ENCODE data around the gene SPEM3. TPM values are rescaled to one million over a fixed set of nuclear protein-coding genes. Genes with fewer than 3 reads are reported as not detected.

SPEM3 gene
- total RNA-seq, 1 donor = not detected

DNA sequence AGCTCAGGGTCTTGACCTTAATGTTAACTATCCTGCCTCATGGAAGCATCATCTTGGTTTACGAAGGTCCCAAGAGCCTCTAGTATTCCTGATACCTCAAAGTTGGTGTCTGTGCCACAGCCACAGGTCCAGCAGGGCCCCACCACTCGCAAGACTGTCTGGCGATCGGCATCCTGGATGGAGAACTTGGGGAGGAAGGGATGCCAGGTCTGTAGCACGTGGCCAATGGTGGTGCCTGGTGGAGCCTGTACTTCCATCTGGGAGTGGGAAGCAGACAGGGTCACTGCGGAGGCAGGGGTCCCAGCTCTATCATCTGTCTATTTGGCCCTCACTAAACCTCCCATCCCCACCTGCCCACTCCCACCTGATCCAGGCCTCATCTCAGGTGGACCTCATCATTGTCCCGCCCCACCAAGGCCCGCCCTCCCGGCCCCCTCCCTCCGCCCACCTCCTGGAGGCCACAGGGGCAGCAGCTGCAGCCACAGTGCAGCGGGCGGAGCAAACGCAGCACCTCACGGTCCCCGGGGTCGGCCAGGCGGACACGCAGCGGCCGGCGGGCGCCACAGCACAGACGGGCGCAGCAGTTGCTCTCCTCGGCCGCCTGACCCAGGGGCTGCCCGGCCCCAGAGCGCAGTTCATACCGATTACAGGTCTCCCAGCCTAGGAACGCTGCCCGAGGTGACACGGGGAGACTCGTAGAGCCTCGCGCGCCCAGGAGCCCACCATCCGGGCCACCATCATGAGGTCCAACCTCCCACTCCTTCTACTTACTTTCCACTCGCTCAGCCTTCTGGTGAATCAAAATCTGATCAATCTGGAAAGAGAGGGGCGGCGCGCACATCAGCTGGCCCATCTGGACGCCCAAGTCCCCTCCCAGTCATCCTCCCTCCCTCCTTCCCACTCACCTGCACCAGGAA, 35.7 kb upstream of the SPEM3 start:
- Histone ChIP-seq H3K4me1 (ENCODE audit: insufficient read depth, low read length) (peaks cover 11% of the 10 kb centered on the region), H3K4me3 (ENCODE audit: insufficient read depth, low read length) (peak overlapping the region; percentile 85), H3K27ac (ENCODE audit: low read depth, low read length) (no peak overlapping the region), H3K27me3 (ENCODE audit: insufficient read depth, low read length) (no peaks in the 10 kb centered on the region), H3K4me2 (ENCODE audit: insufficient read depth, low read length) (peak overlapping the region; percentile 95), H3K36me3 (ENCODE audit: insufficient read depth, low read length) (peaks cover 37% of the 10 kb centered on the region), H2AFZ (ENCODE audit: low read length) (no peak overlapping the region), H3K79me2 (ENCODE audit: insufficient read depth, low read length) (peaks cover 7% of the 10 kb centered on the region), H3K9me3 (ENCODE audit: low read depth, low read length) (no peaks in the 10 kb centered on the region), H4K20me1 (ENCODE audit: insufficient read depth, low read length) (peaks cover 2% of the 10 kb centered on the region)
- TF ChIP-seq, protein P1, sequence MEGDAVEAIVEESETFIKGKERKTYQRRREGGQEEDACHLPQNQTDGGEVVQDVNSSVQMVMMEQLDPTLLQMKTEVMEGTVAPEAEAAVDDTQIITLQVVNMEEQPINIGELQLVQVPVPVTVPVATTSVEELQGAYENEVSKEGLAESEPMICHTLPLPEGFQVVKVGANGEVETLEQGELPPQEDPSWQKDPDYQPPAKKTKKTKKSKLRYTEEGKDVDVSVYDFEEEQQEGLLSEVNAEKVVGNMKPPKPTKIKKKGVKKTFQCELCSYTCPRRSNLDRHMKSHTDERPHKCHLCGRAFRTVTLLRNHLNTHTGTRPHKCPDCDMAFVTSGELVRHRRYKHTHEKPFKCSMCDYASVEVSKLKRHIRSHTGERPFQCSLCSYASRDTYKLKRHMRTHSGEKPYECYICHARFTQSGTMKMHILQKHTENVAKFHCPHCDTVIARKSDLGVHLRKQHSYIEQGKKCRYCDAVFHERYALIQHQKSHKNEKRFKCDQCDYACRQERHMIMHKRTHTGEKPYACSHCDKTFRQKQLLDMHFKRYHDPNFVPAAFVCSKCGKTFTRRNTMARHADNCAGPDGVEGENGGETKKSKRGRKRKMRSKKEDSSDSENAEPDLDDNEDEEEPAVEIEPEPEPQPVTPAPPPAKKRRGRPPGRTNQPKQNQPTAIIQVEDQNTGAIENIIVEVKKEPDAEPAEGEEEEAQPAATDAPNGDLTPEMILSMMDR (IDR thresholded peaks at IDR 0.05; ENCODE audit: extremely low read depth, low read depth, low read length) = no peak
- DNase-seq (ENCODE audit: insufficient read length, low spot score, missing footprints) = peak; percentile 80

DNA sequence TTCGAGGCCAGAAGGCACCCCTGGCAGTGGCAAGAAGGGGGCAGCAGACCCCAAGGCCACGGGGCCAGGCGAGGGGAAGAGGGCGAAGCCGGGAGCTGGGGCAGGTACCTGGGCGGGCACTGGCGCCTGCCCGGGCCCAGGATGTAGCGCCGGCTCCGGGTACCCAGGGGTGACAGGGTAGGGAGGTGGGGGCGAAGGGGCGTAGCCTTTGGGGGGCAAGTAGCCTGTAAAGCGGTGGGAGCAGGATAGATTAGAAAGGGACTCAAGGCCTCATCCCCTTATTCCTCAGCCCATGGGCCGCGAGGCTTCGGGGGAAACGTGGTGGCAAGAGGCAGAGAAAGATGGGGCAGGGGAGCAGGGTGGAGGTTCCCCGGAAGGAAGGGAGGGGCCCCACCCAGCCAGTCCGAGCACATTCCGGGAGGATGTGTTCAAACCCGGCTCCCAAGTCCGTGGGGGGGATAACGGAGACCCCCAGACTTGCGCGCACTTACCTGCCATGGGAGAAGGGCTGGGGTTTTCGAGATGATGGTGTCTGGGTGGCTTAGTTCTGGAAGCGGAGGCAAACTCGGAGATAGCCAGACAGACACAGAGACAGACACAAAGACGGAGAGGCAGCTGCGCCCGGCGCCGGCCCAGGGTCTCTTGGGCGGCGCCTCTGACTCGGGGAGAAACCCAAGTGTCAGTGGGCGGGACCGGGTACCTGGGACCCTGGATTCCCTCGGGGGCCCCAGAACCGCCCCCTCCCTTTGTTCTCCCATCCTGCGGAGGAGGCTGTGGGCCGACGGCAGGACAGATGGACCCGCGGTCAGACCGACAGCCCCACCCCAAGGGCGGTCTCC, 34.8 kb upstream of the SPEM3 start:
- H3K79me2 ChIP-seq (ENCODE audit: insufficient read depth, low read length) = peaks cover 7% of the 10 kb centered on the region
- DNase-seq (ENCODE audit: insufficient read length, low spot score, missing footprints) = peak; percentile 96
- peaks cover 11% of the 10 kb centered on the region for H3K4me1 ChIP-seq (ENCODE audit: insufficient read depth, low read length)
- peak overlapping the region; percentile 89 for H2AFZ ChIP-seq (ENCODE audit: low read length)
- H4K20me1 ChIP-seq (ENCODE audit: insufficient read depth, low read length) = peaks cover under 1% of the 10 kb centered on the region
- H3K4me2 ChIP-seq (ENCODE audit: insufficient read depth, low read length) = peak overlapping the region; percentile 95
- H3K27me3 ChIP-seq (ENCODE audit: insufficient read depth, low read length) = no peaks in the 10 kb centered on the region
- peak overlapping the region; percentile 41 for H3K27ac ChIP-seq (ENCODE audit: low read depth, low read length)
- peak overlapping the region; percentile 85 for H3K4me3 ChIP-seq (ENCODE audit: insufficient read depth, low read length)
- H3K9me3 ChIP-seq (ENCODE audit: low read depth, low read length) = no peaks in the 10 kb centered on the region
- H3K36me3 ChIP-seq (ENCODE audit: insufficient read depth, low read length) = peaks cover 36% of the 10 kb centered on the region
- TF ChIP-seq, protein P1 (IDR thresholded peaks at IDR 0.05; ENCODE audit: extremely low read depth, low read depth, low read length) = peak; percentile 5

DNA sequence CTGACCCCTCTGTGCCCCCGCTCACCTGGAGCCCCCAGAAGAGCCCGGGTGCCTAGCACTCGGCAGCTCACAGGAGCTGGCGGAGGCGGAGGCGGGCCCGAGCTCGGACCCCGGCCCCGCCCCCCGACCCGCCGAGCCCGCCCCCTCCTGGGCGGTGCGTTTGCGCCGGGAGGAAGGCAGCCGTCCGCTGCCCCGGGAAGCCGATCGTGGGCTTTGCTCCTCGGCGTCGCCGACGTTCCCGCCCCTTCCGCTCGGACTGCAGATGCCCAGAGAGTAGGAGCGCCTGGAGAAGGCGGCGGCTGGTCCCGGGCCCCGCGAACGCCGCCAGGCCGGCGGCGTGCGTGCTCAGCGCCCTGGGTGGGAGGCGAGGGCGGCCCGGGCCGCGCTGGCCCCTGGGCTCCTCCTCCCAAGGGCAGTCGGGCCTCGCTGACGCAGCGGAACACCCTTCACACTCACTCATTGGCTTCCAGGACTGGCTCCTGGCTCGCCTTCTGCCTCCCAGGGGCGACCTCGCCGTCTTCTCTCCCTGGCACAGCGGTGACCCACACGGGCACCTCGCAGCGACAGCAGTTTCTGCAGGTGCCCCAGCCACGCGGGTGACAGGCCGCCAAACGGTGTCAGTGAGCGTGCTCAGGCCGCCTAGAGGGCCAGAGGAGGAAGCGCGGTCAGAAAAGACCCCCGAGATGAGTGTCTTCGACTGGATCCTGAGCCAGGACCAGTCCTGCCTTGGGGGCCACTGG, 34.0 kb upstream of the SPEM3 start, which contains the start of gene PLSCR3:
TSS of gene PLSCR3 (minus strand) at position 74 of the 740 bp plus-strand sequence. CDS start 415 bp downstream, outside the sequence.
- peak within 1 kb of the TSS; percentile 85 for H3K27ac ChIP-seq (ENCODE audit: low read depth, low read length)
- peak within 1 kb of the TSS; percentile 95 for H3K4me2 ChIP-seq (ENCODE audit: insufficient read depth, low read length)
- no peaks in the 10 kb centered on the region for H3K9me3 ChIP-seq (ENCODE audit: low read depth, low read length)
- peaks cover 28% of the 10 kb centered on the region for H3K36me3 ChIP-seq (ENCODE audit: insufficient read depth, low read length)
- peak within 1 kb of the TSS; percentile 96 for H2AFZ ChIP-seq (ENCODE audit: low read length)
- DNase-seq (ENCODE audit: insufficient read length, low spot score, missing footprints) = peak; percentile 100
- H3K4me3 ChIP-seq (ENCODE audit: insufficient read depth, low read length) = peak within 1 kb of the TSS; percentile 85
- H3K79me2 ChIP-seq (ENCODE audit: insufficient read depth, low read length) = peaks cover 7% of the 10 kb centered on the region
- TF ChIP-seq, protein P1 (IDR thresholded peaks at IDR 0.05; ENCODE audit: extremely low read depth, low read depth, low read length) = peak; percentile 25
- no peaks in the 10 kb centered on the region for H3K27me3 ChIP-seq (ENCODE audit: insufficient read depth, low read length)
- H3K4me1 ChIP-seq (ENCODE audit: insufficient read depth, low read length) = peaks cover 11% of the 10 kb centered on the region
- H4K20me1 ChIP-seq (ENCODE audit: insufficient read depth, low read length) = no peaks in the 10 kb centered on the region
